HEK293 (cell line): Measurements from ENCODE around the gene MAPK8IP3.

Experiments used
- BCL11A ChIP-seq: fragments of 450-650 bp; formaldehyde crosslinking; IDR thresholded peaks from 2 replicates; pipeline ENCODE4 v1.5.1; 2016; ENCODE audit warnings: low read depth, missing biosample characterization, missing genetic modification characterization
- KLF9 ChIP-seq: fragments of 450-650 bp; formaldehyde crosslinking; IDR thresholded peaks from 2 replicates; pipeline ENCODE4 v1.5.1; 2016; ENCODE audit warnings: missing biosample characterization, missing genetic modification characterization, low read depth
- MZF1 ChIP-seq: fragments of 450-650 bp; formaldehyde crosslinking; IDR thresholded peaks from 2 replicates; pipeline ENCODE4 v1.5.1; 2017; ENCODE audit warnings: missing biosample characterization, missing genetic modification characterization, borderline replicate concordance
- PRDM6 ChIP-seq: fragments of 450-650 bp; formaldehyde crosslinking; IDR thresholded peaks from 2 replicates; pipeline ENCODE4 v1.5.1; 2017; ENCODE audit warnings: missing biosample characterization, missing genetic modification characterization
- SCRT1 ChIP-seq: fragments of 450-650 bp; formaldehyde crosslinking; IDR thresholded peaks from 2 replicates; pipeline ENCODE4 v1.5.1; 2016; ENCODE audit warnings: missing biosample characterization, missing genetic modification characterization, borderline replicate concordance
- SP7 ChIP-seq: fragments of 450-650 bp; formaldehyde crosslinking; IDR thresholded peaks from 2 replicates; pipeline ENCODE4 v1.5.1; 2016; ENCODE audit warnings: missing biosample characterization, missing genetic modification characterization
- TCF7L2 ChIP-seq: IDR thresholded peaks from 2 replicates; pipeline ENCODE4 v1.6.1; 2011; ENCODE audit warnings: low read depth, mild to moderate bottlenecking, inconsistent platforms, low read length, moderate library complexity, borderline replicate concordance
- TSHZ1 ChIP-seq: fragments of 450-650 bp; formaldehyde crosslinking; IDR thresholded peaks from 2 replicates; pipeline ENCODE4 v1.5.1; 2016; ENCODE audit warnings: missing biosample characterization, missing genetic modification characterization, borderline replicate concordance
- YY2 ChIP-seq: fragments of 450-650 bp; formaldehyde crosslinking; IDR thresholded peaks from 2 replicates; pipeline ENCODE4 v1.5.1; 2016; ENCODE audit warnings: missing biosample characterization, missing genetic modification characterization
- ZFHX2 ChIP-seq: fragments of 450-650 bp; formaldehyde crosslinking; conservative IDR thresholded peaks from 2 replicates; pipeline ENCODE4 v1.5.1; 2016; ENCODE audit warnings: missing biosample characterization, missing genetic modification characterization
- ZFP37 ChIP-seq: fragments of 450-650 bp; formaldehyde crosslinking; IDR thresholded peaks from 2 replicates; pipeline ENCODE4 v1.5.1; 2016; ENCODE audit warnings: missing biosample characterization, missing genetic modification characterization
- ZFP41 ChIP-seq: fragments of 450-650 bp; formaldehyde crosslinking; IDR thresholded peaks from 2 replicates; pipeline ENCODE4 v1.5.1; 2016; ENCODE audit warnings: missing biosample characterization, missing genetic modification characterization, borderline replicate concordance
- ZFP69B ChIP-seq: fragments of 450-650 bp; formaldehyde crosslinking; IDR thresholded peaks from 2 replicates; pipeline ENCODE4 v1.5.1; 2016; ENCODE audit warnings: missing biosample characterization, missing genetic modification characterization
- ZNF132 ChIP-seq: fragments of 450-650 bp; formaldehyde crosslinking; IDR thresholded peaks from 2 replicates; pipeline ENCODE4 v1.5.1; 2017; ENCODE audit warnings: missing biosample characterization, missing genetic modification characterization, borderline replicate concordance
- ZNF16 ChIP-seq: fragments of 450-650 bp; formaldehyde crosslinking; IDR thresholded peaks from 2 replicates; pipeline ENCODE4 v1.5.1; 2016; ENCODE audit warnings: low read depth, missing biosample characterization, missing genetic modification characterization
- ZNF211 ChIP-seq: fragments of 450-650 bp; formaldehyde crosslinking; IDR thresholded peaks from 2 replicates; pipeline ENCODE4 v1.5.1; 2016; ENCODE audit warnings: low read depth, missing biosample characterization, missing genetic modification characterization
- ZNF223 ChIP-seq: fragments of 450-650 bp; formaldehyde crosslinking; IDR thresholded peaks from 2 replicates; pipeline ENCODE4 v1.5.1; 2016; ENCODE audit warnings: missing biosample characterization, missing genetic modification characterization
- ZNF239 ChIP-seq: fragments of 450-650 bp; formaldehyde crosslinking; IDR thresholded peaks from 2 replicates; pipeline ENCODE4 v1.5.1; 2016; ENCODE audit warnings: missing biosample characterization, missing genetic modification characterization
- ZNF274 ChIP-seq, 2 experiments: fragments of 200-500 bp in 1 of 2; fragments of 450-650 bp in 1 of 2; sonication (Bioruptor generic) in 1 of 2; formaldehyde crosslinking in 1 of 2; IDR thresholded peaks; 2 replicates each; pipeline versions ENCODE4 v1.5.1 to v1.6.1; 2014 to 2016; ENCODE audit warnings: borderline replicate concordance in 1 of 2, inconsistent platforms in 1 of 2, low read length in 1 of 2, missing biosample characterization in 1 of 2, missing genetic modification characterization in 1 of 2
- ZNF280C ChIP-seq: fragments of 450-650 bp; formaldehyde crosslinking; IDR thresholded peaks from 2 replicates; pipeline ENCODE4 v1.5.1; 2016; ENCODE audit warnings: missing biosample characterization, missing genetic modification characterization
- ZNF335 ChIP-seq: fragments of 450-650 bp; formaldehyde crosslinking; conservative IDR thresholded peaks from 2 replicates; pipeline ENCODE4 v1.5.1; 2016; ENCODE audit warnings: missing biosample characterization, missing genetic modification characterization
- ZNF404 ChIP-seq: fragments of 450-650 bp; formaldehyde crosslinking; IDR thresholded peaks from 2 replicates; pipeline ENCODE4 v1.5.1; 2017; ENCODE audit warnings: missing biosample characterization, missing genetic modification characterization
- ZNF449 ChIP-seq: fragments of 450-650 bp; formaldehyde crosslinking; IDR thresholded peaks from 2 replicates; pipeline ENCODE4 v1.5.1; 2017; ENCODE audit warnings: missing biosample characterization, mild to moderate bottlenecking, missing genetic modification characterization, moderate library complexity
- ZNF521 ChIP-seq: fragments of 450-650 bp; formaldehyde crosslinking; IDR thresholded peaks from 2 replicates; pipeline ENCODE4 v1.5.1; 2017; ENCODE audit warnings: missing biosample characterization, mild to moderate bottlenecking, missing genetic modification characterization
- ZNF544 ChIP-seq: fragments of 450-650 bp; formaldehyde crosslinking; IDR thresholded peaks from 2 replicates; pipeline ENCODE4 v1.5.0; 2017; ENCODE audit warnings: missing biosample characterization, missing genetic modification characterization
- ZNF610 ChIP-seq: fragments of 450-650 bp; formaldehyde crosslinking; IDR thresholded peaks from 2 replicates; pipeline ENCODE4 v1.5.1; 2016; ENCODE audit warnings: missing biosample characterization, missing genetic modification characterization, borderline replicate concordance
- ZSCAN30 ChIP-seq: fragments of 450-650 bp; IDR thresholded peaks from 2 replicates; pipeline ENCODE4 v1.5.1; 2018; ENCODE audit warnings: missing biosample characterization, mild to moderate bottlenecking, missing genetic modification characterization, moderate library complexity
- ZXDB ChIP-seq: fragments of 450-650 bp; formaldehyde crosslinking; IDR thresholded peaks from 2 replicates; pipeline ENCODE4 v1.5.1; 2016; ENCODE audit warnings: missing biosample characterization, missing genetic modification characterization
- TF ChIP-seq, protein P1 (sequence below): fragments of 450-650 bp; formaldehyde crosslinking; IDR thresholded peaks from 2 replicates; pipeline ENCODE4 v1.5.1; 2017; ENCODE audit warnings: missing biosample characterization, missing genetic modification characterization
- TF ChIP-seq, protein P2 (sequence below): fragments of 450-650 bp; formaldehyde crosslinking; IDR thresholded peaks from 2 replicates; pipeline ENCODE4 v1.5.1; 2016; ENCODE audit warnings: missing biosample characterization, missing genetic modification characterization

MAPK8IP3 gene

DNA sequence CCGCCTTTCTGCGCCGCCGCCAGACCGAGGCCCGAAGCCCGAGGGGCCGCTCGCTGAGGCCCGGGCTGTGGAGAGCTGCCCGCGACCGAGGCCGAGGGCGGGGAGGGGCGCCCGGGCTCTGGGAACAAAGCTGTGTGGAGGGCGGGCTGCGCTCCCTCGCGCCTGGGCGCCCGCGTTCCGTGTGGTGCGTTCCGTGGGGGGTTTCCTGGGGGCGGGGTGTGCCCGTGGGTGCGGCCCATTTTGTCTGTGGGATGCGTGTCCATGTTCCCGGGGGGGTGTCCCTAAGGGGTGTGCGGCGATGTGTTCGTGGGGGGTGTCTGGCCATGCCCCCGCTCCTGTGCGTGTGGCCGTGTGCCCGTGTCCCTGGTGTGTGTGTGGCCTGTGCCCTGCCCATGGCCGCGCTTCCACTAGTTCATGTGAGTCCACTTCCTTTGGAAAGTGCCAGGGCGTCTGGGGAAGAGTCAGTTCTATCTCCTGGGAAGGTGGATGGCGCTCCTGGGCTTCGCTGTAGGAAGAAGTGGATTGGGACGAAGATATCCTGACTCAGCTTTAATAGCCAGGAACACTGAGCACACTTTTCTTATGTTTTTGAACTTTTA is 27.4 kb upstream of the MAPK8IP3 start (continued):
- TF ChIP-seq, protein P1, sequence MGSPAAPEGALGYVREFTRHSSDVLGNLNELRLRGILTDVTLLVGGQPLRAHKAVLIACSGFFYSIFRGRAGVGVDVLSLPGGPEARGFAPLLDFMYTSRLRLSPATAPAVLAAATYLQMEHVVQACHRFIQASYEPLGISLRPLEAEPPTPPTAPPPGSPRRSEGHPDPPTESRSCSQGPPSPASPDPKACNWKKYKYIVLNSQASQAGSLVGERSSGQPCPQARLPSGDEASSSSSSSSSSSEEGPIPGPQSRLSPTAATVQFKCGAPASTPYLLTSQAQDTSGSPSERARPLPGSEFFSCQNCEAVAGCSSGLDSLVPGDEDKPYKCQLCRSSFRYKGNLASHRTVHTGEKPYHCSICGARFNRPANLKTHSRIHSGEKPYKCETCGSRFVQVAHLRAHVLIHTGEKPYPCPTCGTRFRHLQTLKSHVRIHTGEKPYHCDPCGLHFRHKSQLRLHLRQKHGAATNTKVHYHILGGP (tag by site-specific recombination) = no peak
- TF ChIP-seq PRDM6 (tag by site-specific recombination) (no peak), ZNF211 (tag by site-specific recombination) (no peak), ZNF239 (tag by site-specific recombination) (no peak), ZNF16 (tag by site-specific recombination) (no peak), ZXDB (tag by site-specific recombination) (no peak), MZF1 (tag by site-specific recombination) (no peak), ZNF274 (IDR thresholded peaks at IDR 0.05; ENCODE audit: low read length) (no peak), ZNF274 (tag by site-specific recombination; IDR thresholded peaks at IDR 0.05; ENCODE audit: borderline replicate concordance) (no peak), TCF7L2 (no peak), BCL11A (tag by site-specific recombination) (no peak), ZFHX2 (tag by site-specific recombination) (peak; percentile 83), ZNF335 (tag by site-specific recombination) (peak; percentile 67), ZFP69B (no peak), ZSCAN30 (tag by site-specific recombination) (peak; percentile 80), ZNF280C (no peak), SP7 (tag by site-specific recombination) (peak; percentile 44; the same call in 1 of the 2 replicates), TSHZ1 (tag by site-specific recombination) (no peak), ZNF544 (tag by site-specific recombination) (no peak), YY2 (tag by site-specific recombination) (no peak), ZNF521 (tag by site-specific recombination) (no peak), SCRT1 (tag by site-specific recombination) (no peak), ZFP41 (tag by site-specific recombination) (no peak), ZNF223 (no peak), ZNF449 (tag by site-specific recombination) (no peak), KLF9 (tag by site-specific recombination) (peak; percentile 80), ZNF404 (tag by site-specific recombination) (no peak), ZNF132 (no peak), ZNF610 (no peak), ZFP37 (tag by site-specific recombination) (no peak)
- TF ChIP-seq, protein P2, sequence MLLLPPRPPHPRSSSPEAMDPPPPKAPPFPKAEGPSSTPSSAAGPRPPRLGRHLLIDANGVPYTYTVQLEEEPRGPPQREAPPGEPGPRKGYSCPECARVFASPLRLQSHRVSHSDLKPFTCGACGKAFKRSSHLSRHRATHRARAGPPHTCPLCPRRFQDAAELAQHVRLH (tag by site-specific recombination) = no peak
